Measurements from ENCODE around the gene PAM16. TPM values are rescaled to one million over a fixed set of nuclear protein-coding genes. Genes with fewer than 3 reads are reported as not detected.

PAM16 gene
- total and polyA plus RNA-seq, 2 of the 8 experiments (the other 6 are each of a cell fraction or from before 2014, with no cell fraction given) = 78.3 to 198 TPM

- no peak overlapping the region for H3K4ac ChIP-seq (replicated peaks; ENCODE audit: insufficient read length, low read depth, low read length)
- peaks cover 3% of the 10 kb centered on the region; the same call in 1 of the 2 replicates for H3K23me2 ChIP-seq (ENCODE audit: low read depth, low read length)
- no peak overlapping the region for H3K23ac ChIP-seq (ENCODE audit: insufficient read length)
- peaks cover 5 to 20% (median 14%) of the 10 kb centered on the region in 4 experiments for H3K4me1 ChIP-seq (replicated peaks in 1 of 4; ENCODE audit: control insufficient read depth in 3 of 4, insufficient read depth in 4 of 4, low read length in 3 of 4)
- peaks cover 7% of the 10 kb centered on the region; the same call in 1 of the 2 replicates for H3K79me1 ChIP-seq (ENCODE audit: low read depth, low read length)
- peak overlapping the region; percentile 52; the same call in 1 of the 2 replicates for H2BK5ac ChIP-seq (ENCODE audit: low read depth, low read length)
- no peak overlapping the region for H3K14ac ChIP-seq (ENCODE audit: insufficient read length)
- no peak for DNase-seq (ENCODE audit: low read depth in 1 of 2, low spot score in 2 of 2)
- H3K4me3 ChIP-seq (ENCODE audit: extremely low read depth in 1 of 4, insufficient read depth in 2 of 4, low read depth in 3 of 4, low read length in 4 of 4) = peak overlapping the region in 1 of 4 experiments; percentile 71; a peak in 1 of 8 replicates
- H3K9me3 ChIP-seq (ENCODE audit: insufficient read depth in 2 of 2, low read depth in 1 of 2, low read length in 1 of 2) = no peaks in the 10 kb centered on the region
- H3K79me2 ChIP-seq (ENCODE audit: control insufficient read depth in 1 of 2, insufficient read depth in 2 of 2, low read length in 2 of 2) = peaks cover 0 to 22% of the 10 kb centered on the region in 2 experiments; a peak in 2 of 4 replicates
- H2AFZ ChIP-seq (ENCODE audit: low read length) = no peak overlapping the region
- WGBS, 2 experiments (ENCODE audit: extremely low coverage in 1 of 2, insufficient coverage in 1 of 2, insufficient read length in 1 of 2, insufficient replicate concordance in 2 of 2, low coverage in 1 of 2, low lambda C conversion rate in 2 of 2, missing lambda C conversion rate in 1 of 2) = 87% methylated on average over 16 of the region's 17 CpGs; no CpG with 5 or more reads in 1 of the 2 experiments
- H4K8ac ChIP-seq (ENCODE audit: extremely low read depth, insufficient read depth, low read length) = no peak overlapping the region
- no peak overlapping the region for H3K27ac ChIP-seq (ENCODE audit: low read depth, low read length)
- no peak for FAIRE-seq
- ChIA-PET CTCF (ENCODE audit: partially characterized antibody) (interaction anchor here (0.6 to 17.1 kb wide), 30 partner anchors 11 to 346 kb away, joined by 3 to 211 read pairs (median 4); partner anchors contain the start of genes GLIS2 and TFAP4), POLR2A (ENCODE audit: partially characterized antibody) (interaction anchor here (0.7 to 16.2 kb wide), 14 partner anchors 9 to 69 kb away, joined by 3 to 154 read pairs (median 4); partner anchors contain the start of genes GLIS2, PAM16 and TFAP4)
- H2BK20ac ChIP-seq (ENCODE audit: low read length) = no peak overlapping the region
- H3K36me3 ChIP-seq (ENCODE audit: control insufficient read depth in 2 of 4, insufficient read depth in 4 of 4, low read length in 3 of 4) = no peaks in the 10 kb centered on the region
- peak overlapping the region; percentile 17 for H4K91ac ChIP-seq (replicated peaks; ENCODE audit: insufficient read length, low read length)
- H3K27me3 ChIP-seq (replicated peaks in 1 of 4; ENCODE audit: control insufficient read depth in 3 of 4, extremely low read depth in 1 of 4, insufficient read depth in 3 of 4, low read length in 3 of 4) = no peaks in the 10 kb centered on the region
- no peak overlapping the region for H3K18ac ChIP-seq (ENCODE audit: extremely low read depth, low read length)
- peak overlapping the region; percentile 80; the same call in 1 of the 2 replicates for H2BK12ac ChIP-seq (ENCODE audit: low read depth, low read length)
- H3K4me2 ChIP-seq (ENCODE audit: insufficient read depth in 1 of 2, low read depth in 2 of 2, low read length in 2 of 2) = peak overlapping the region; percentile 51 to 94; a peak in 2 of 4 replicates
- H2AK5ac ChIP-seq (ENCODE audit: low read depth, low read length) = peak overlapping the region; percentile 40; the same call in 1 of the 2 replicates
- H2BK120ac ChIP-seq (replicated peaks; ENCODE audit: low read depth, low read length) = no peak overlapping the region
- H2BK15ac ChIP-seq (ENCODE audit: low read length) = peak overlapping the region; percentile 72; the same call in 1 of the 2 replicates
- peaks cover 8 to 19% of the 10 kb centered on the region in 2 experiments for H4K20me1 ChIP-seq (replicated peaks in 1 of 2; ENCODE audit: control insufficient read depth in 1 of 2, insufficient read depth in 2 of 2, low read length in 2 of 2)
- no peak overlapping the region for H4K5ac ChIP-seq (ENCODE audit: insufficient read length, low read depth, low read length)
- no peak overlapping the region for H3K9ac ChIP-seq (replicated peaks in 1 of 4; ENCODE audit: extremely low read depth in 1 of 4, low read depth in 3 of 4, low read length in 3 of 4)
- H3K56ac ChIP-seq (replicated peaks; ENCODE audit: insufficient read length, low read depth, low read length) = no peak overlapping the region
- TF ChIP-seq MAX (IDR thresholded peaks at IDR 0.05) (no peak), RNF2 (IDR thresholded peaks at IDR 0.05; ENCODE audit: borderline replicate concordance, low read depth, low read length, missing control alignments, poor library complexity, severe bottlenecking) (no peak), SIRT6 (IDR thresholded peaks at IDR 0.05; ENCODE audit: low read length) (no peak), E2F6 (IDR thresholded peaks at IDR 0.05) (no peak), KDM4A (IDR thresholded peaks at IDR 0.05; ENCODE audit: low read depth, low read length, severe bottlenecking) (no peak), HDAC6 (IDR thresholded peaks at IDR 0.05; ENCODE audit: low read depth, low read length) (no peak), USF2 (IDR thresholded peaks at IDR 0.05; ENCODE audit: low read length) (no peak)
Measured at GRCh38 chr16:4328782-4329775, 22.0 kb downstream of the PAM16 start.
